Parathyroid adenoma (tissue), 2 donors: ENCODE measurements around the gene APIP.
"Not testable (repeated sequence)": the region's sequence is repeated elsewhere in the genome, so short reads cannot be mapped to it uniquely, and the experiment has no call there.

Source experiments
- H2AFZ ChIP-seq: fragments of 300-600 bp; sonication (generic); one replicate; pipeline ENCODE4 v1.7.0; 2017; ENCODE audit warnings: antibody characterized with exemption, mild to moderate bottlenecking
- H3K27ac ChIP-seq: fragments of 300-600 bp; sonication (generic); one replicate; pipeline ENCODE4 v1.7.0; 2017
- H3K27me3 ChIP-seq: fragments of 300-600 bp; sonication (generic); one replicate; pipeline ENCODE4 v1.7.0; 2017; ENCODE audit warnings: low read length; ENCODE audit not compliant: control insufficient read depth, insufficient read depth
- H3K36me3 ChIP-seq: fragments of 300-600 bp; sonication (generic); one replicate; pipeline ENCODE4 v1.7.0; 2017; ENCODE audit warnings: low read length; ENCODE audit not compliant: control insufficient read depth, insufficient read depth
- H3K4me1 ChIP-seq: fragments of 300-600 bp; sonication (generic); one replicate; pipeline ENCODE4 v1.7.0; 2017; ENCODE audit warnings: control low read depth
- H3K4me2 ChIP-seq: fragments of 300-600 bp; sonication (generic); one replicate; pipeline ENCODE4 v1.7.0; 2017; ENCODE audit warnings: low read length
- H3K4me3 ChIP-seq: fragments of 300-600 bp; sonication (generic); one replicate; pipeline ENCODE4 v1.7.0; 2017; ENCODE audit warnings: low read depth, low read length
- H3K79me2 ChIP-seq: fragments of 300-600 bp; sonication (generic); one replicate; pipeline ENCODE4 v1.7.0; 2017; ENCODE audit warnings: control low read depth
- H3K9ac ChIP-seq: fragments of 300-600 bp; sonication (generic); one replicate; pipeline ENCODE4 v1.7.0; 2017; ENCODE audit warnings: mild to moderate bottlenecking
- H3K9me3 ChIP-seq: fragments of 300-600 bp; sonication (generic); one replicate; pipeline ENCODE4 v1.7.0; 2017; ENCODE audit warnings: low read length; ENCODE audit not compliant: control insufficient read depth
- CTCF ChIP-seq: fragments of 300-600 bp; sonication (generic); IDR thresholded peaks from one replicate; pipeline ENCODE4 v1.7.0; 2017; ENCODE audit warnings: antibody characterized with exemption, mild to moderate bottlenecking
- donor health status: primary hyperparathyroidism.

Gene APIP

GRCh38 chr11:34916843-34917770 is 928 bp upstream of the APIP start:
- peak overlapping the region; percentile 93 for H2AFZ ChIP-seq
- H3K4me1 ChIP-seq, result peaks cover 6% of the 10 kb centered on the region
- H3K27ac ChIP-seq, result peak overlapping the region; percentile 88
- H3K79me2 ChIP-seq, result peaks cover 39% of the 10 kb centered on the region
- peak overlapping the region; percentile 83 for H3K4me2 ChIP-seq
- peak overlapping the region; percentile 77 for H3K4me3 ChIP-seq
- TF ChIP-seq CTCF, result no peak
- no peaks in the 10 kb centered on the region for H3K36me3 ChIP-seq
- no peaks in the 10 kb centered on the region for H3K27me3 ChIP-seq
- H3K9me3 ChIP-seq, result no peaks in the 10 kb centered on the region
- peak overlapping the region; percentile 61 for H3K9ac ChIP-seq

GRCh38 chr11:34915136-34916014 is 804 bp downstream of the APIP start:
- Histone ChIP-seq H3K36me3 (no peaks in the 10 kb centered on the region), H3K79me2 (peaks cover 36% of the 10 kb centered on the region), H2AFZ (peak overlapping the region; percentile 93), H3K27me3 (no peaks in the 10 kb centered on the region), H3K27ac (peak overlapping the region; percentile 88), H3K4me1 (peaks cover 6% of the 10 kb centered on the region), H3K9me3 (no peaks in the 10 kb centered on the region), H3K9ac (peak overlapping the region; percentile 4), H3K4me2 (peak overlapping the region; percentile 82), H3K4me3 (peak overlapping the region; percentile 77)
- TF ChIP-seq CTCF, result no peak

GRCh38 chr11:34913556-34913955 is 2.6 kb downstream of the APIP start:
- not testable (repeated sequence) for H3K27me3 ChIP-seq, H3K4me3 ChIP-seq, H3K27ac ChIP-seq, H3K9me3 ChIP-seq, H3K9ac ChIP-seq, H2AFZ ChIP-seq, H3K4me2 ChIP-seq, H3K36me3 ChIP-seq
- Histone ChIP-seq H3K4me1 (peaks cover 14% of the 10 kb centered on the region), H3K79me2 (peaks cover 31% of the 10 kb centered on the region)

GRCh38 chr11:34911676-34912075 is 4.5 kb downstream of the APIP start:
- H3K4me3 ChIP-seq, result no peak overlapping the region
- H3K79me2 ChIP-seq, result peaks cover 17% of the 10 kb centered on the region
- H2AFZ ChIP-seq, result no peak overlapping the region
- TF ChIP-seq CTCF, result no peak
- no peak overlapping the region for H3K27ac ChIP-seq
- H3K36me3 ChIP-seq, result no peaks in the 10 kb centered on the region
- H3K4me1 ChIP-seq, result peaks cover 14% of the 10 kb centered on the region
- H3K9me3 ChIP-seq, result no peaks in the 10 kb centered on the region
- no peak overlapping the region for H3K4me2 ChIP-seq
- H3K27me3 ChIP-seq, result no peaks in the 10 kb centered on the region
- no peak overlapping the region for H3K9ac ChIP-seq

- no peak overlapping the region for H3K27ac ChIP-seq
- TF ChIP-seq CTCF, result no peak
- no peak overlapping the region for H3K9ac ChIP-seq
These were observed 5.4 kb downstream of the APIP start for GRCh38 chr11:34910817-34911216.

More at GRCh38 chr11:34910817-34911216, 5.4 kb downstream of the APIP start:
- H3K36me3 ChIP-seq, result no peaks in the 10 kb centered on the region
- no peaks in the 10 kb centered on the region for H3K9me3 ChIP-seq
- H2AFZ ChIP-seq, result no peak overlapping the region
- H3K4me1 ChIP-seq, result peaks cover 14% of the 10 kb centered on the region
- H3K27me3 ChIP-seq, result no peaks in the 10 kb centered on the region
- no peak overlapping the region for H3K4me2 ChIP-seq
- peaks cover 17% of the 10 kb centered on the region for H3K79me2 ChIP-seq
- no peak overlapping the region for H3K4me3 ChIP-seq
